OCI-LY1 (cell line): Measurements from ENCODE around the gene YAP1.

Experiments used
- CTCF ChIP-seq: fragments of 200-600 bp; sonication (generic), shearing (Covaris generic); IDR thresholded peaks from 2 replicates; pipeline ENCODE4 v1.5.1; 2017; ENCODE audit warnings: mild to moderate bottlenecking, antibody characterized with exemption, low read length, moderate library complexity, mixed read lengths
- EZH2 ChIP-seq: fragments of 200-600 bp; sonication (generic), shearing (Covaris generic); IDR thresholded peaks from 2 replicates; pipeline ENCODE4 v1.8.0; 2017; ENCODE audit warnings: borderline replicate concordance, mixed run types, mild to moderate bottlenecking, antibody characterized with exemption, low read length, moderate library complexity, mixed read lengths

GRCh38 chr11:102239448-102239847 is 129.2 kb downstream of the YAP1 start:
- no peak for TF ChIP-seq CTCF
- TF ChIP-seq EZH2: no peak
